Esophagus squamous epithelium (tissue), 5 donors: ENCODE results near the gene PXMP2. TPM values are rescaled to one million over a fixed set of nuclear protein-coding genes. Genes with fewer than 3 reads are reported as not detected.

Source experiments
- DNase-seq: peaks from one replicate; lab custom pipeline; 2025; lab: John Stamatoyannopoulos, UW
- H3K27ac ChIP-seq, 4 donors: fragments of 200-600 bp; sonication (generic); one replicate each; pipeline ENCODE4 v1.5.1; 2016 to 2019; ENCODE audit warnings: mild to moderate bottlenecking in 1 of 4
- H3K27me3 ChIP-seq, 4 donors: fragments of 200-600 bp; sonication (generic); 1 replicate in 3 of 4; 2 replicates in 1 of 4; pipeline versions ENCODE4 v1.5.1 to v1.6.0; 2017 to 2021; ENCODE audit warnings: antibody characterized with exemption in 1 of 4
- H3K36me3 ChIP-seq, 3 donors: fragments of 200-600 bp; sonication (generic); one replicate each; pipeline ENCODE4 v1.5.1; 2016 to 2019
- H3K4me1 ChIP-seq, 3 donors: fragments of 200-600 bp; sonication (generic); one replicate each; pipeline ENCODE4 v1.5.1; 2017 to 2019
- H3K4me3 ChIP-seq, 4 donors: fragments of 200-600 bp; sonication (generic); 1 replicate in 3 of 4; 2 replicates in 1 of 4; pipeline ENCODE4 v1.5.1; 2016 to 2019; ENCODE audit warnings: mild to moderate bottlenecking in 2 of 4, moderate library complexity in 1 of 4
- H3K9me3 ChIP-seq, 3 donors: fragments of 200-600 bp; sonication (generic); one replicate each; pipeline ENCODE4 v1.5.1; 2016 to 2019
- POLR2A ChIP-seq, 4 donors: fragments of 450-650 bp; IDR thresholded peaks; one replicate each; pipeline ENCODE4 v1.6.1; 2017; ENCODE audit warnings: antibody characterized with exemption in 4 of 4, mild to moderate bottlenecking in 4 of 4, moderate library complexity in 3 of 4
- WGBS, 2 donors: methylation state at CpG; one replicate each; pipeline ENCODE4 v1.1.5; 2018; 5-methylcytosine and 5-hydroxymethylcytosine counted together
- intact Hi-C: fragments of 100-400 bp; cut with DNase I; formaldehyde crosslinking; loops from one replicate; pipeline ENCODE4 v1.15.0; 2022
- total RNA-seq, 4 donors: library from RNA; depleted of rRNA; stranded (reverse); fragments of >200 nt; gene quantifications; one replicate each; pipeline ENCODE4 v1.1.0, GENCODE V29; 2016
- TF ChIP-seq, protein P1 (sequence below), 6 experiments: fragments of 450-650 bp in 4 of 6; fragments of 200-600 bp in 2 of 6; sonication (generic) in 2 of 6; IDR thresholded peaks; one replicate each; pipeline ENCODE4 v1.5.1; 2016 to 2019; ENCODE audit warnings: antibody characterized with exemption in 6 of 6, mild to moderate bottlenecking in 4 of 6, moderate library complexity in 4 of 6
- donor health status: DM: yes; HTN: yes; CAD: no.

The PXMP2 gene
- total RNA-seq, 4 donors from 2014 or later, result 16.3 to 31.9 (median 18.5) TPM

GRCh38 chr12:132660052-132660451, 27.3 kb upstream of the PXMP2 start:
- 57 to 74% methylated on average over 5 of the region's 5 CpGs for WGBS, 2 donors
- H3K36me3 ChIP-seq, result peaks cover 15 to 100% (median 21%) of the 10 kb centered on the region in 3 donors
- no peak overlapping the region for H3K4me3 ChIP-seq

DNA sequence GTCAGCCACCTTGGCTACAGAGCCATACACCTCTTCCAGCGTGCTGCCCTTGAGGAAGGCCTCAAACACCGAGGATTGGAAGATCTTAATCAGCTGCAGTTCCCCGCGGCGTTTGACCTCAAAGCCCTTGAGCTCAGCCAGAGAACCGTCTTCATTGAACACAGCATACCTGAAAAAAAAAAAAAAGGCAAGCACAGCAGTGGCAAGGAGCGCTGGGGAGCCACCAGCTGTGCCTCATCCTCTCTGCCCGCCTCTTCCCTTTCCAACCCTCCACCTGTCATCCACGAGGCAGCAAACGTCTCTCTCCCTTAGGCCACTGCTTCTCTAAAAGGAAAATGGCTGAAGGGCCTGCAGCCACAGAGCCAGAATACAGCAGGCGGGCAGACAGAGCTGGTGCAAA, 26.4 kb upstream of the PXMP2 start:
- TF ChIP-seq POLR2A (IDR thresholded peaks at IDR 0.05), result no peak
- TF ChIP-seq, protein P1, sequence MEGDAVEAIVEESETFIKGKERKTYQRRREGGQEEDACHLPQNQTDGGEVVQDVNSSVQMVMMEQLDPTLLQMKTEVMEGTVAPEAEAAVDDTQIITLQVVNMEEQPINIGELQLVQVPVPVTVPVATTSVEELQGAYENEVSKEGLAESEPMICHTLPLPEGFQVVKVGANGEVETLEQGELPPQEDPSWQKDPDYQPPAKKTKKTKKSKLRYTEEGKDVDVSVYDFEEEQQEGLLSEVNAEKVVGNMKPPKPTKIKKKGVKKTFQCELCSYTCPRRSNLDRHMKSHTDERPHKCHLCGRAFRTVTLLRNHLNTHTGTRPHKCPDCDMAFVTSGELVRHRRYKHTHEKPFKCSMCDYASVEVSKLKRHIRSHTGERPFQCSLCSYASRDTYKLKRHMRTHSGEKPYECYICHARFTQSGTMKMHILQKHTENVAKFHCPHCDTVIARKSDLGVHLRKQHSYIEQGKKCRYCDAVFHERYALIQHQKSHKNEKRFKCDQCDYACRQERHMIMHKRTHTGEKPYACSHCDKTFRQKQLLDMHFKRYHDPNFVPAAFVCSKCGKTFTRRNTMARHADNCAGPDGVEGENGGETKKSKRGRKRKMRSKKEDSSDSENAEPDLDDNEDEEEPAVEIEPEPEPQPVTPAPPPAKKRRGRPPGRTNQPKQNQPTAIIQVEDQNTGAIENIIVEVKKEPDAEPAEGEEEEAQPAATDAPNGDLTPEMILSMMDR (IDR thresholded peaks at IDR 0.05), result no peak
- intact Hi-C loops, result no loop called here
- WGBS, 2 donors, result 84 to 95% methylated on average over 6 to 9 of the region's 11 CpGs
- Histone ChIP-seq H3K9me3 (no peaks in the 10 kb centered on the region), H3K27me3 (no peaks in the 10 kb centered on the region), H3K4me3 (no peak overlapping the region), H3K27ac (no peak overlapping the region), H3K36me3 (peaks cover 15 to 100% (median 21%) of the 10 kb centered on the region in 3 donors), H3K4me1 (no peaks in the 10 kb centered on the region)
- no peak for DNase-seq

More at GRCh38 chr12:132660052-132660451, 27.3 kb upstream of the PXMP2 start:
- no peak for DNase-seq
- Histone ChIP-seq H3K4me1 (no peaks in the 10 kb centered on the region), H3K27ac (no peak overlapping the region), H3K9me3 (no peaks in the 10 kb centered on the region), H3K27me3 (no peaks in the 10 kb centered on the region)
- no peak for TF ChIP-seq POLR2A (IDR thresholded peaks at IDR 0.05)
- TF ChIP-seq, protein P1 (IDR thresholded peaks at IDR 0.05), result no peak
- intact Hi-C loops, result no loop called here

GRCh38 chr12:132661972-132662371, 25.4 kb upstream of the PXMP2 start:
- no peak overlapping the region for H3K4me3 ChIP-seq
- H3K36me3 ChIP-seq, result peaks cover 15 to 100% (median 21%) of the 10 kb centered on the region in 3 donors
- no peaks in the 10 kb centered on the region for H3K27me3 ChIP-seq
- intact Hi-C loops, result no loop called here
- no peaks in the 10 kb centered on the region for H3K9me3 ChIP-seq
- TF ChIP-seq, protein P1 (IDR thresholded peaks at IDR 0.05), result no peak
- no peak for TF ChIP-seq POLR2A (IDR thresholded peaks at IDR 0.05)
- WGBS, 2 donors, result 59 to 69% methylated on average over 5 of the region's 5 CpGs
- DNase-seq, result no peak
- no peak overlapping the region for H3K27ac ChIP-seq
- no peaks in the 10 kb centered on the region for H3K4me1 ChIP-seq

- TF ChIP-seq POLR2A (IDR thresholded peaks at IDR 0.05), result no peak
- TF ChIP-seq, protein P1 (IDR thresholded peaks at IDR 0.05), result no peak
- Histone ChIP-seq H3K27me3 (no peaks in the 10 kb centered on the region), H3K4me1 (no peaks in the 10 kb centered on the region), H3K27ac (no peak overlapping the region), H3K9me3 (no peaks in the 10 kb centered on the region), H3K4me3 (no peak overlapping the region), H3K36me3 (peaks cover 11 to 100% (median 26%) of the 10 kb centered on the region in 3 donors)
- 74 to 86% methylated on average over 23 to 29 of the region's 29 CpGs for WGBS, 2 donors
- DNase-seq, result no peak
- intact Hi-C loops, result no loop called here
Measured at GRCh38 chr12:132662901-132663755, 24.3 kb upstream of the PXMP2 start.
